Mesendoderm (in vitro differentiated cells): ENCODE measurements around the gene RGN. TPM values are rescaled to one million over a fixed set of nuclear protein-coding genes. Genes with fewer than 3 reads are reported as not detected.

Experiments
- small RNA-seq: library from polyadenylated mRNA; stranded (forward); fragments of <200 nt; extraction: miRNeasy Mini kit (QIAGEN cat#:217004); gene quantifications from one replicate; pipeline ENCODE3, GENCODE V24; 2013; ENCODE audit not compliant: insufficient read depth

RGN gene

Small RNAs within 50 kb of the gene (small RNA-seq; reads per million reads assigned to genes)
- gene RNU12-2P (not detected), gene RNU6-1189P (not detected)
